ENCODE measurements around the gene ZDHHC14.
A peak's percentile ranks its signal among the peaks of the same experiment; 100 is the strongest.

ZDHHC14 gene

DNA sequence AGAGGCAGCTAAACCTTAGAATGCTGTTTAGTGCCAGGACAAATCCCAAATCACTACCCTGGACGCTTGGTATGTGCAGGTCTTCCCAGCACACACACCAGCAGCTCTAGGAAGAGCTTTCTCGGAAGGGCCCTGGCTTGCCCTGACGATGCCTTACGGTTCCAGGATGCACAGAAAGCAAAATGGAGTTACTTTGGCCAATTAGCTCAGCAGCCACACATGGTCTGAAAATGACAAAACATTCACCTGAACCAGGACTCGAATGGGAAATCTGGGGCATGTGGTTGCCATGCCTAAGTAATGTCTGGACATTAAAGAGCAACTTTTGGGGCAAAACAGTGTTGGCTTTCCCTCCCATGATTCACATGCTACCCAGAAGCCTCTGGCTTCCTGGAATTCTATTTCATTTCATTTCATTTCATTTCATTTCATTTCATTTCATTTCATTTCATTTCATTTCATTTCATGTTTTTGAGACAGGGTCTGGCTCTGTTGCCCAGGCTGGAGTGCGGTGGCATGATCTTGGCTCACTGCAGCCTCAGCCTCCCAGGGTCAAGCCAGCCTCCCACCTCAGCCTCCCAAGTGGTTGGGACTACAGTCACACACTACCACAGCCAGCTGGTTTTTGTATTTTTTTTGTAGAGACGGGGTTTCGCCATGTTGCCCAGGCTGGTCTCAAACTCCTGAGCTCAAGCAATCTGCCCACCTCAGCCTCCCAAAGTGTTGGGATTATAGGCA, 153.3 kb downstream of the ZDHHC14 start:
- DNase-seq (ENCODE audit: low spot score) = no peak

DNA sequence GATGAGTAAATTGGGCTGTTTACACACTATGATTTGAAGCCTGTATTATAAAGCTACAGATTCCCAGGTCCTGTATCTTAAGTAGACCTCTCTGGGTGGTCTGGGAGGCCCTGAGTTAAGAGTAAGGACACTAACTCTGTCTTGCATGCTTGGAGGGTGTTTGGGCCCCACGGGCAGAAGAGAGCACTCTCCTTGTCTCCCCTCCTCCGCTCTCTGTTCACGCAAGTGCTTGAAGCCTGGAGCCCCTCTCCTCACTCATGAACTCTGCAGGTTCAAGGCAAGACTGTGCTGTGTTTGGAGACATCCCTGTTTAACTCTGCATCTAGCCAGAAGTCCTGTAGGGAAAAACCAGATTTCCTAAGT, 154.0 kb downstream of the ZDHHC14 start:
- DNase-seq (ENCODE audit: low spot score) = no peak

DNA sequence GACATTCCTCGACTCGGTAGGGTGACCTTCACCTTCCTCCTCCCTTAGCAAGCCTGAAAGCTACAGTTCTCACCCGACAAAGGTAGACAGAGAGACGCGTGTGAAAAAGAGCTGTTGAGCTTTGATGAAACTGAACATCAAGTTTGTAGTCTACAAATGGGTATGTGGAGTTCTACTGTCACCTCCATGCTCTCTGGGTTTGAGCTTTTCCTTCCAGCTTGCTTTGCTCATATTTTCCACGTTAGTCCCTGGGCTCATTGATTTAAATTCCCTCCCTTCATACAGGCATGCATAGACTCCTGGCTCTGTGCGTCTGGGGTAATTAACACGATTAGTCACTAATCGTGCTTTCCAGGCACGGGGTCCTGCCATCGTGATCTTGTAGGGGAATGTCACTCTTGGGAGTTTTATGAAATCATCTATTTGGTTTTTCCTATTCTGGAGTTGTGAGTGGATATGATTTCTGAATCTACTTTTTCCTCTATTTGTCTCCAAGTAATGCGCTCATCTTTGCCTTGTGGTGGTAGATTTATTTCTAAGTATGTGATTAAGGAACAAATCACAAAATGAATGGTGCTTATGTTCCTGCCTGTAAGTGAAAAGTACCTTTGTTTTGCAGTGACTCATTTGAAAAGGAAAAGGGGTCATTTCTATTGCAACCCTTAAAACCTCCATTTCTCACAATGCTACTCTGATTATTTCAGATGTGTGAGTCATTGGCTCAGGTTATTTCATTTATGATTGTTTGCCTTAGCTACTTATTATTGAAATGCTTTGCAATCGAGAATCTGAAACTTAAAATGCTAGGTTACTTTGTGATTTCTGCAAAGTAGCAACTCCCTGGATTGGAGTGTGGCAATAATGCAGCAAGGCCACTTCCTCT, 154.6 kb downstream of the ZDHHC14 start:
- DNase-seq (ENCODE audit: low spot score) = no peak

DNA sequence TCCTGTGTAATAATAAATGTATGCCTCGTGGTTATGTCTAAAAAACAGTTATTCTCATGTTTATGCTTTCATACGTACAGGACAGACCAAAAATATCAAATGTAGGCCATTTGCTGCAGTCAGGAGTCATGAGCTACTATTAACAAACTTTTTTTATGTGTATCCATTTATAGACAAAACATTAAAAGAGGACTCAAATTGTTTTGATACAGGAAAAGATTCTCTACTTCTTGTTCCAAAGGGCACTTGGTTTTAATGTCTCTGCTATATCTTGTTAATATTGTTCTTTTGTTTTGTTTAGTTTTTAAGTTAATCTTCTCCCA, 155.2 kb downstream of the ZDHHC14 start:
- DNase-seq (ENCODE audit: low spot score) = no peak

DNA sequence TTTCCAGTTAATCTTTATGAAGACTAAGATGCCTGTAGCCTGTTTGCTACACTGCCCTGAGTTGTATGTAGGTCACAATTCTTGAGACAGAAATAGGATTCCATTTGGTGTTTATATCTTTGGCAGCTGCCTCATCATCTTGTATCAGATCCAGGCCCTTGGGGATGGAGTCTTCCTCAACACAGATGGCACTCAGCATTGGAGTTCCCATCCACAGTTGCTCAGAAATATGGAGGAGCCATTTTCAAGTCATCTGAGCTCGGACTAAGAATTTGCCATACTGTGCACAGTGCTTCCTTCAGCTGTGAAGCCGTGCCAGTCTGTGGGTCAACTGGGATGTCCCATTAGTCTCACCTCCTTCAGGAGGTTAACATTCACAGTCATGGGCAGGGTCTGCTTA, 156.6 kb downstream of the ZDHHC14 start:
- no peak for DNase-seq (ENCODE audit: low spot score)

DNA sequence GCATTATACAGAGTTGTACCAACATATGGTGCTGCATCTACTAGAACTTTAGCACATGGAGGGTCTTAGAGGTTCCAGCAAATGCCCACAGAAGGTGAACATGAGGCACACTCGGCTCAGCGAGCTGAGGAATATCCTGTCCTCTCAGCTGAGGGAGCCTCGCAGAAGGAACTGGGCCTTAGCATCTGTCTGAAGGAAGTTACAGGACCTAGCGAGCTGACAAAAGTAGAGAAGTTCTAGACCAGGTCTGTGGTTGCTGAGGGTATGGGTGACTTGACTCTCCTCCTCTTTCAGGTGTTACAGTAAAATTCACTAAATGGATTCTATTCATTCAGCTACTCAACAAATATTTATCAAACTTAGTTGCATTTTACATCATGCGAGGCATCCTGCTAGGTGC, 157.2 kb downstream of the ZDHHC14 start:
- no peak for DNase-seq (ENCODE audit: low spot score)

DNA sequence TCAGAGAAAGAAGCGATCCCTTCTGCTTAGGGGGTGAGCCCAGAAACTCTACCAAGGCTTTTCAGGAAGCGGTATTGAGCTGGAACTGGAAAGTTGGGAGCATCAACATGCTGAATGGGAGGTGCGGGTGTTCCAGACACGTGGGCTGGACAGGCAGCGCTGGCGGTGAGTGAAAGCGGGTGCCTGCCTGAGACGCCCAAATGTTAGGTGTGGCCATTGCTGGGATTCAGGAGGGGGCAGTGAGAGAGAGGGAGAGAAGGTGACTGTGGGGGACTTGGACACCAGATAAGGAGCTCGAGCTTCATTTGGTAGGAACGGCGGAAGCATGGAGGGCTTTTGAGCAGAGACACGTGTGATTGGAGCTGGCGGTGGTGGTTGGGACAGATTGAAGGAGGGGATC, 157.7 kb downstream of the ZDHHC14 start:
- DNase-seq (ENCODE audit: low spot score) = no peak

DNA sequence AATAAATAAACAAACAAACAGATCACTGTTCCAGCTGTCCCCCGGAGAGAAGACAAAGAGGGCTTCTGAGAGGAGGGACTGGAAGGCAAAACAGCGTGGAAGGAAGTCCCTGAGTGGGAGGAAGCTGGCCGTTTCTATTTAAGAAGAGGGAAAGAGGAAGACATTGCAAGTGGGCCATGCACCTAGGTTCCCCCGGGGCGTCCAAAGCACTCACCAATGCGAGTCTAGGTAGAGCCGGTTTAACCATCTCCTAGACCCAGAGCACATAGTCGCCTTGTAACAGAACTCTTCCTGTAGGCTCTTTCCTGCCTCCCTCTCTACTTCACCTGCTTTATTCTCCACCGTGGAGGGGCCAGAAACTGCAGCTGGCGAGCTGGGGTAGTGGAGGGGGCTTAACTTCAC, 158.4 kb downstream of the ZDHHC14 start:
- DNase-seq (ENCODE audit: low spot score) = no peak

DNA sequence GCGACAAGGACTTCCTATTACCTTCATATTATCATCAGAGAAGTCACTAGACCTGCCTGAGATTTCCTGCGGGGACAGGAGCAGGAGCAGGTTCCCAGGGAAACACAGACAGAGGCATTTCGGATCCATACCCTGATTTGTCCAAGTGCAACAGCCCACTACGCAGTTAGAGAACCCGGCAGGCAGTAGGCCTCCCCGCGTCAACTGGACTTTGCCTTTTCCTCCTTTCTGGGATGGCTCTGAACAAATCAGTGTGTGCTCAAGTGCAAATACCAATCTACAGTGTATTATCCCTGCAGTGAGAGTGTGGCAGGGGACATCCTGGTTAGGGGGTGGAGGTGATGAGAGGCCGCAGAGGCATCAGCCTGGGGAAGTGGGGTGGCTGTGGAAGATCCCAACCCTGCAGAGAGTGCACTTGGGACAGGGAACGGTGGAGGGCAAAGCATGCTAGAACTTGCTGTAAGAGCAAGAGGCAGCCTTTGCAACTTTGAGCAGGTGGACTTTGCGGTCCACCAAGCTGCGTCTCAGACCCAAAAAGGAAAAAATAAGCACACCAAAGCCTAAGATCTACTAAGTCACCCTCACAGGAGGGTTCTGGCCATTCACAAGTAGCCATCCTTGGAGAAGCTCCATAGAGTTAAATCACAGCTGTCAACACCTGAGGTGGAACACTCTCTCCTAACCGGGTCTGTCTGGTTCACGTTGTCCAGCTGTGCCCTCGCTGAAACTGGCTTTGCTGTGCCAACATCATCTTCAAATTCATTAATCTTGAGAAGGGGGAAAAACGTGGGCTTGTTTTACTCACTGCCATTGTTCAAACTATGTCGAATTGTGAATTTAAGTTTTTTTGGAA, 159.1 kb downstream of the ZDHHC14 start:
- DNase-seq (ENCODE audit: low spot score) = no peak

DNA sequence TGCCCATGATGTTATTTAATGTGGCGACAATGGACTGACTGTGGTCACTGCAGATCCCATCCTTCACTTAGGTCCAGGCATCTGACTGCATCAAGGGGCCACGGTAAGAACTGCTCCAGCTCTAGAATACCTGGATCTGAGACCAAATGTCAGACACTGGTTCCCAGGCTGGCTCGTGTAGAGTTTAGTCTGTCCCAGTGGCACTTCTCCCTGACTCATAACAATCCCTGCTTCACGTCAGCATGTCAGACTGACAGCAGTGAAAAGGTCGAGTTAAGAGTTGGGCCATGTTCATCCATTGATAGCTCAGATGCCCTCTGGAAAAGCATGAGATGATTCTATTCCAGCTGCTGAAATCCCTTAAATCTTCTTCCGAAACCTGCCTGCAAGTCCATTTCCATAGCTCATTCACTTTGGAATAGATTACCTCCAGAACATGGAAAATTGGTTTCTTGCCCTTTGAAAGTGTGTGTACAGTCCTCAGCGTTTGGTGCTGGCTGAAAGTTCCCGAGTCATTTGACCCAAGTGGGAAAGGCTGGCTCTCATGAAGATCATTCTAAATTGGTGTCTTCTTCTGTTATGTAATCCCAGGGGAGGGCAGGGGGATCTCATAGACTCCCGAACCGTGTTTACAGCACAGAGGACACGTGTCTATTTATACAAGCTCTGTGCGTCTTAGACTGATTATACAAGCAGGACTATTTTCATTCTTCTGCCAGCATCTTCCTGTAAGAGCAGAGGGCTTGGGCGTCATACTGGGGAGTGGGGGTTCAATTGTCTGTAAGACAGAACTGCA, 160.8 kb downstream of the ZDHHC14 start:
- no peak for DNase-seq (ENCODE audit: low spot score)

DNA sequence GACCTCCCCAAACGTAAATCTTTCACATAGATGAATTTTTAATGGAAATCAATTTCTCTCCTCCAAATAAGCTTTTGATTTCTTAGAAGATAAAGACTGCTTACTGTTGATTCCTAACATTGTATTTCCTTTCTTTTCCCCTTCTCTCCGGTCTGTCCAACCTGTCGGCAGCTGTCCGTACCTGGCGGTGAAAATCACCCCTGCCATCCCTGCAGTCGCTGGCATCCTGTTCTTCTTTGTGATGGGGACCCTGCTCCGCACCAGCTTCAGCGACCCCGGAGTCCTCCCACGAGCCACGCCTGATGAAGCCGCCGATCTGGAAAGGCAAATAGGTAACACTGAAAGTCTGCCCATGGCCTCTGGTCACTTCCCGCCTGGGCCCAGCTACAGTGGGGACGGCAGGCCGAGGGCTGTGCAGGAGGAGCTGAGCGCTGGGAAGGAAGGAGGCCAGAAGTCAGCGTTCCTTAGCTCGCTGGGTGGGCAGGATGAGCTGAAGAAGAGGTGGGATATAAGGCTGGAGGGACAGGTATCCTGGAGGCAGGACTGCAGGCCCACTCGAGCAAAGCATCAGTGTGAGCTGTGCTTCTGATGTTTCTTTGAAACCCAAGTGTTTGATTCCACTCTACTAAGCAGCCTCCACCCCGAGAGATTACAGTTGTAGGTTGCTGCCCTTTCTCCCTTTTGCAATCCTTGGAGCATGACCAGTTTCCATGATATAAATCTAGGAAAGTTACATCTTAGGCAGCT, 161.6 kb downstream of the ZDHHC14 start:
- no peak for DNase-seq (ENCODE audit: low spot score)

DNA sequence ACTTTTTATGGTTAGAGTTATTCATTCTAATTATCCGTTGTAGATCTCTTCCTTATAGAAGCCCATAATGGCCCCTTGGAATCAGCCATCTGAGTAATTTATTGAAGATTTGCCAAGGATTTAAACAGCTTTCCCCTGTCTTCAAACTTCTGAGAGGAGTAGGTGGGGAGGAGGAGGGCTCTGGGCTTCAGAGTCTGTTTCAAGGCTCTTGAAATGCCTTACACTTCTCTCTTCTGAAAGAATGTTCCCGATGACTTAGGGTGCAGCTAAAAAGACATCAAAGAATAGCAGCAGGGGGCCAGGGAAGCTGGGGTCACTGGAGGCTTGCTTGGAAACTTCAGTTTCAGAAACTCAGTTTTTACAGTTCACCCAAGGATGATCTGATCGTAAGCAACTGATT, 165.3 kb downstream of the ZDHHC14 start:
- DNase-seq (ENCODE audit: low spot score) = no peak

DNA sequence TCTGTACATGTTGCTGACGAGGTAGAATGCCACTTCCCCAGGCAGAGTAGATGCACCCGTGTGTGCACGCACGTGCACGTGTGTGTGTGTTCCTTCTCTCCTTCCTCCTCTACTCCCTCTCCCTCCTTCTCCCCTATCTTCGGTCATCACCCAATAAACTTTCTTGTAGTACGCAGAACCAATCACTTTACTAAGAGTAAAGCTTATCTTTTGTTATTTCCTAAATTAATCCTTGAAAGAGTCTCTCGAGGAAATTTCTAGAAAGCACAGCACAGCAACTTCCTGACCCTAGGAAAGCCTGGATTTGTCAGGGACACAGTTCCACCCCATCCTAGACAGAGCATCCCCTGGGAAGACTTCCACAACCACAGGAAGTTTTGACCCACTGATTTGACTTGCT, 166.1 kb downstream of the ZDHHC14 start:
- DNase-seq (ENCODE audit: low spot score) = no peak

DNA sequence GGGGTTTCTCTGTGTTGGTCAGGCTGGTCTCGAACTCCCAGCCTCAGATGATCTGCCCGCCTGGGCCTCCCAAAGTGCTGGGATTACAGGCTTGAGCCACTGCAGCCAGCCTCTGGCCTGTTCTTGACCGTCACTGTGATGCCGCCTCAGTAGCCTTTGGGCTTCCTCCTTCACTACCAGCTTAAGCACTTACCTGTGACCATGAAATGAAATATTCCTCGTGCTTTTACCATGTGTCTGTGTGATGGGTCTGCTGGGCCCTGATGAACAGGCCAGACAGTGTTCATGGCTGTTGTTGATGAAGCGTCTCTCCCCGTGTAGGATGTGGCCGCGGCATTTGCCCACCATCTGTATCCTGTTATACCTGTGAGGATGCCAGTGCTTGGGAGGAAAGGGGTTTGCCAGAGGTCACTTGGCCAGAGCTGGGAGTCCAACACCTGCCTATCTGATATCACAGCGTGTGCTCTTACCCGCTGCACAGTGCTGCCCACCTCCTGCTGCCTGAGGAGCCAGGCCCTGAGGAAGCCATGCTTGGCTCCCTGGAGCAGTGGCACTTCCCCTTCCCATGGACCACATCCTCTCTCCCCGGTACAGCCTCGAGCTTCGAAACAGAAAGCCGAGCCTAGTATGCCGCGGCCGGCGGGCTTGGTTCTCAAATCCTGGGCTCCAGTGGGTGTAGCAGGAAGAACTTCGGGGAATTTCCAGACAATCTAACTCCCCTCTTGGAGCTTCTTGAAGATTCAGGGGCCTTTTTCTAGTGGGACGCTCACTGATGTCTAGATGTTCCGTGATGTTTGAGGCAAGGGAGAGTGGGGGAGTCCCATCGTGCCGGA, 167.9 kb downstream of the ZDHHC14 start:
- DNase-seq (ENCODE audit: low spot score) = no peak

DNA sequence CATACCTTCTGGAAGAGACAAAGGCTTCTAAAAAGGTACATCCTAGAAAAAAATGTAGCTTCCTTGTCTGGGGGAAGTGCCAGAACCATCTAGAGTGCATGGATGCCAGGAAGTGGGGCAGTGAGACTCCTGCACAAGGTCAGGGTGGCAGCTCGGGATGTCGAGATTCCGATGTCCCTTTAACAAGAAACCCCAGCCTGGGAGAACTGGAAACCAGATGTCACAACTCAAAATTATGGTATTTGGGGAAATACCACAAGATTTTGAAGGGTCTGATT, 168.4 kb downstream of the ZDHHC14 start:
- no peak for DNase-seq (ENCODE audit: low spot score)

DNA sequence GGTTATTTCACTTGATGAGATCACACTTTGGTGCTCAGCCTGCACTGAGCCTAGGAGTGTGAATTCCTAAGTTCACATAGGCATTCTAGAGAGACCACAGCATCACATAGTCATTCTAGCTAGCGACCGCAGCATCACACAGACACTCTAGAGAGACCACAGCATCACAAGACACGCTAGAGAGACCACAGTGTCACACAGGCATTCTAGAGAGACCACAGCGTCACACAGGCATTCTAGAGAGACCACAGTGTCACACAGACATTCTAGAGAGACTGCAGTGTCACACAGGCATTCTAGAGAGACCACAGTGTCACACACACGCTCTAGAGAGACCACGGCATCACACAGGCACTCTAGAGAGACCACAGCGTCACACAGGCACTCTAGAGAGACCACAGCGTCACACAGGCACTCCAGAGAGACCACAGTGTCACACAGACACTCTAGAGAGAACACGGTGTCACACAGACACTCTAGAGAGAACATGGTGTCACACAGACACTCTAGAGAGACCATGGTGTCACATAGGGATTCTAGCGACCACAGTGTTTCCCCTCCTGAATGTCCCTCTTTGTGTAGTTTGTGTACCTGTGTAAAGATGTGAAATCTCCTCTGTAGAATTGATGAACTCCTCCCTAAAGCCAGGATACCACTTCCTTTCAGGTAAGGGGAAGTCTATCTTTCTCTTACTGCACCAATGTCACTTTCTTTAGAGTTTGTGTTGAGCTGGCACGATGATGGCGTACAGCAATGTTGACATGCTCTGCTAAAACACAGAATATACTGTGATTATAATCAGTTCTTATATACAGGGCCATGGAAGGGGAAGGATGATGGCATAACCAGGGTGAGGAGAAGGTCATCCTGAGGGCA, 169.4 kb downstream of the ZDHHC14 start:
- no peak for DNase-seq (ENCODE audit: low spot score)

DNA sequence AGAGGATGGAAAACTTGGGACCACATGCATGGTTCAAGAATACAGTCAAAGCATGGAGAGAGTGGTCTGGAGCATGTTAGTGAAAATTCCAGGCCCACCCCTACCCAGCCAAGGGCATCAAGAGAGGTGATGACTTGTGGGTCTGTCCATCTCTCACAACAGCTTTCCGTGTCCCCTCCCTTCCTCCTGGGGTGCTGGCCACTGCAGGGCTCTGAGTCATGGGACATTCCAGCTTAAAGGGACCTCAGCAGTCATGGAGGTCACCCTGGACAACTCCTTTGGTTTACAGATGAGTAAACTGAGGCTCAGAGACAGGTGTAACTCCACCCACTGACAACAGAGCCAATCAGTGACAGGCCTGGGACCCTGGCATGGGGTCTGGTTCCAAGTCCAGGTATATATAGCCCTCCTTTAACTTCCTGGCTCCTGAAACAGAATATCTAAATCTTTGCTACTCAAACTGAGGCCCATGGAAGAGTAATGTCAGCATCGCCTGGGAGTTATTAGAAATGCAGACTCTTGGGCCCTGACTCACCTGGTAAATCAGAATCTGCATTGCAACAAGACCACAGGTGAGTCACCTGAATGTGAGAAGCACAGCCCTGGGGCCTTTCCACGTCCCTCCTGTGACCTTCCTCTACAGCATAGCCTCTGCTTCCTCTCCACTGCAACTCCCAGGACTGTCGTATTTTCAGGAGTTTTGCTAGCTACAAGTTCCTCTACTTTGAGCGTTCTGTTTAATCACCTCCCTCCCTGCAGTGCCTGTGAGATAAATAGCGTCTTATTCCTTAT, 170.2 kb downstream of the ZDHHC14 start:
- DNase-seq (ENCODE audit: low spot score) = no peak

DNA sequence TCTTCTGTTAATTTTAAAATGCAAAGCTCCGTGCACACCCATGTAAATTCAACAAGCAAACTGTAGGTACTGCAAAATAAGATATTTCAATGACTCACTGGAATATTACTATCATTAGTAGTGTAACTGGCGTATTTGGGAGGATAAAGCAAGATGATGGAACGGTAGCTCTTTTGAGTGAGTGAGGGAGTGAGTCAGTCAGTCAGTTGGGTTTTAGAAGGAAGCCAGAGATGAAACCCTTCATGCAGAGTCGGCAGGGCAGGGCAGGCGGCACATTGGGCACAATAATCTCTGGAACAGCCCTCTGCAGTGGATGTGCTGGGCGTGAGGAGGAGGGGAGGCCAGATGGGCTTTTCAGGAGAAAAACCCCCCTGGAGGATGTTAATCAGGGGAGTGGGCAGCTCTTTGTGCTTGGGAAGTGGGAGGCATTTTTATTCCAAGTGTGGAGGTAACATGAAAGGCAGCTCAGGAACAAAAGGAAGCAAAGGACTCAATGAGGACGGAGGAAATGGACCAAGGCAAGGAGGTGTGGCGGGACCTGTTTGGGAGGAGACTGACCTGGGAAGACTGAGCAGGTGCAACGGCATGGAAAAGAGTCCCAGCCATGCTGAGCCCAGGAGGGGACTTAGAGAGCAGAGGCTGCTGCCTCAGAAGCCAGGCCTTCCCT, 171.2 kb downstream of the ZDHHC14 start:
- peak; percentile 68 for DNase-seq (ENCODE audit: low spot score)

Data from ecto neural progenitor cell (in vitro differentiated cells).